Femur (tissue), 1 donor: ENCODE measurements around the gene KCNAB1.
A peak's percentile ranks its signal among the peaks of the same experiment; 100 is the strongest.

Source experiments
- DNase-seq: peaks from one replicate; pipeline ENCODE4 v3.0.0-alpha.2; 2017

KCNAB1 gene

GRCh38 chr3:156140001-156140595 lies 19.7 kb downstream of the KCNAB1 start:
- DNase-seq: no peak

DNA sequence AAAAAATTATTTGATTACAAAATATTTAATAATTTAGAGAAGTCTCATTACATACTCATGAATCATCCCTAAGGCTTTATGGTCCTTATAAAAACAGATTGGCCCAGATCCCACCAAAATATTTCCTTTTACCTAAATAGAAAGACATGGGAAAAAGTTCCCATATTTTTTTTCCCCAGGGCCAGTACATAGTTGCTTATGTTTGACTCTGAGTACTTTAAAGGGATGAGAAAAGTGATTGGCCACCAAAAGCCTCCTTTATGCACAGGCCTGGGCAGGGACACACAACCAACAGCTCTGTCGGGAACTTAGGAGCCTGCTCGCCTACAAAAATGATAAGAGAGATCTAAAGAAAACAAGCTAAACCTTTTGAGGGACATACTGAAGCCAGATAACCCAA lies 22.3 kb downstream of the KCNAB1 start:
- no peak for DNase-seq

GRCh38 chr3:156143136-156143535 lies 22.8 kb downstream of the KCNAB1 start:
- no peak for DNase-seq

- DNase-seq: no peak
Measured at GRCh38 chr3:156144060-156144459, 23.7 kb downstream of the KCNAB1 start.

DNA sequence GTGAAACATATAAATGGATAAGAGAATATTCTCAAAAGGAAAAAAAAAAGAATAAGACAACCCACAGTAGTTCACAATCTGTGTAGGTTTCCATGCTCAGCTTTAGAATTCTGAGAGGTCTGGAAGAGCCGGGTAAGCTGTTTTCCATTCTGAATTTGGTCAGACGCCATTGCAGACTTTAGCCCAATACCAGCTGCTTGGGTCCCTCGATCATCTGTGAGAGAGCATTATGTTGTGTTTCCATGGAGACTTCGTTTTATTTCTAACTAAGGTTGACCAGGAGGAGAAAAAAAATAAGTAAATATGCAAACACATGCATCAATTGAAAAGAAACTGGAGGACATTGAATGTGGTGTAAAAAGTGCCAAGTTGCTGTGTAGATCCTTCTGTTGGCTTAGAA lies 25.5 kb downstream of the KCNAB1 start:
- peak; percentile 62 for DNase-seq

DNA sequence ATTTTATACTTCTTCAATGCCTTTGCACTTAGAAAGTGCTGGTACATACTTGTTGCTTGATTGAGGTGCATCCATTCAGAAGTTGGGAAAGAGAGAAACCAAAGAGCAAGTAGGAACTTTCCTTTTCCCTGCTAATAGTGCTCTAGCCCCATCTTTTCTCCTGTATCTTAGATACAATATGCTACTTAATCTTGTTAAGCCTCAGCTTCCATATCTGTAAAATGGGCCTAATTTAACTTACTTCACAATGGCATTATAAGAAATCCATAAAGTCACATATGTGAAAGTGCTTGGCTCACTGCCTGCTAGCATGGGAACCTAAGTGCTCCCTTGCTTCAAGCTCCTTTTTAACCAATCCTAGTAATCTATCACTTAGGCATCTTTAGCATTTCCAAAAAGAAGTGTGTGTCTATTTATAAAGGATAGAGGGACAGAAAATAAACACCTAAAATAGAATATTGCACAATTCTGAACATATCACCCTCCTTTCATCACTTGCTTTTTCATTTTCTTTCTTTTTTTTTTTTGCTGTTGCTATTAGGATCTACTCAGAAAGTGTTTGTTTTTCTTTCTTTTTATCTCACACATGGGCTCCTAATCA lies 28.1 kb downstream of the KCNAB1 start:
- no peak for DNase-seq

- no peak for DNase-seq
Measured at GRCh38 chr3:156148946-156149381, 28.6 kb downstream of the KCNAB1 start.

- no peak for DNase-seq
Measured at GRCh38 chr3:156149876-156150275, 29.5 kb downstream of the KCNAB1 start.

GRCh38 chr3:156150434-156151066 lies 30.2 kb downstream of the KCNAB1 start:
- DNase-seq: peak; percentile 65

- DNase-seq: peak; percentile 78
Measured at GRCh38 chr3:156151824-156152428, 31.5 kb downstream of the KCNAB1 start.

DNA sequence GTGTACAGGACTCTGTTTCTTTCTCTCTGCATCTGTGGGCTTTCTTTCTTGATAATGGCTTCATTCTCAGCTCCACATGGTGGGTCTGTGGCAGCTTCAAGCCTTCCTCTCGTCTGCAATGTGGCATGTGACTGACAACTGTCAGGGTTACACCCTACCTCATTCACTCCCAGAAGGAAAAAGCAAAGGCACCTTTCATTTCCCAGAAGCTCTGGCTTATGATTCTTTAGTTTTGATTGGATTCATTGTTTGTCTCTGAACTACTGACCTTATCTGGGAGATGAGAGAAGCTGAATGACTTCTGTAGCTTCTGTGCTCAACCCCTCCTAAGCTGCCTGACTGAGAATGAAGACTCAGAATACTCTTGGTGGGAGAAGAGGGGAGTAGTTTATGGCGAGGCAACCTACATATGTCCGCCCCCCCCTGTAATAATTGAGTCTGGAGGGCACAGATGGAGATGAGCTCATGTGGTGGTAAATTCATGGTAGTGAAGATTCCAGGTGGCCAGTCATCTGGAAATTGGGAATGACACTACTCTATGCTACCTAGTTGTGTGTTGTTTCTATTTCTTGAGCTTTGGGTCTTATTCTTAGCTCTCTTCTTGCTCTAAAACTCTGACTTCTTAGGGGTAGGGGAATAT lies 38.4 kb downstream of the KCNAB1 start:
- DNase-seq: no peak

DNA sequence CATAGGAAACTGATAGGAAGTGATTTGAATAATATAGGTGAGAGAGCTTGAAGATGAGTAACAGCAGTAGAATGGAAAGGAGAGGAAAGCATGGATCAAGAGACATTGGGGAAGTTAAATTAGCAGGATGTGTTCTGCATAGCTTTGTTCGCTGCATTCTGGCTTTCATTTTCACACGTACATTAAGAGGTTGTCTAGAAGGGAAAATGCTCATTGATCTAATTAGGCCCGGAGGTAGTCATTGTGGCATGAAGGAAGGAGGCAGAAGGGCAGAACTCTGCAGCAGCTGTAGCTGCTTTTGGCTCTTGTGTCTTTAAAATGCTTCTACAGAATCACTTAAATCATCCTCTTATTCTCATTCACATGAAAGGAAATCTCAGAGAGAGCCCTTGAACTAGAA lies 40.3 kb downstream of the KCNAB1 start:
- DNase-seq: no peak

DNA sequence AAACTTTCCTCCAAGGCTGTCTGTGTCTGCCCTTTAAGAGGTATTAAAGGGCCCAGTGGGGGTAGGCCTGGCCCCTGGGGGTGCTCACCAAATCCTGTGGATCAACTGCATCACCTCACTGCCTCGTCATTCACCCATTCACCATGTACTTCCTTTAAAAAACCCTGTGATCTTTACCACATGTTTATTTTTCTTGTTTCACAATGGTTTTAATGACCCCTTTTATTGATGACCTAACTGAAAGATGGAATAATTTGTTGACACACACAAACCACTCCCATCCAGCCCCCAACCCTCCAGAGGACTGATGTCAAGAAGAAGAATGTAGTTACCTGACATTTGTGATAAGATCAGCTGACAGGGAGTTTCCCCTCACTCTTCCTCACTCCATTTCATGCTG lies 40.8 kb downstream of the KCNAB1 start:
- no peak for DNase-seq

GRCh38 chr3:156163848-156164247 lies 43.5 kb downstream of the KCNAB1 start:
- no peak for DNase-seq

GRCh38 chr3:156166808-156167207 lies 46.4 kb downstream of the KCNAB1 start:
- DNase-seq: no peak

- no peak for DNase-seq
Measured at GRCh38 chr3:156170571-156170970, 50.2 kb downstream of the KCNAB1 start.

GRCh38 chr3:156171281-156172267 lies 51.2 kb downstream of the KCNAB1 start:
- DNase-seq: no peak

DNA sequence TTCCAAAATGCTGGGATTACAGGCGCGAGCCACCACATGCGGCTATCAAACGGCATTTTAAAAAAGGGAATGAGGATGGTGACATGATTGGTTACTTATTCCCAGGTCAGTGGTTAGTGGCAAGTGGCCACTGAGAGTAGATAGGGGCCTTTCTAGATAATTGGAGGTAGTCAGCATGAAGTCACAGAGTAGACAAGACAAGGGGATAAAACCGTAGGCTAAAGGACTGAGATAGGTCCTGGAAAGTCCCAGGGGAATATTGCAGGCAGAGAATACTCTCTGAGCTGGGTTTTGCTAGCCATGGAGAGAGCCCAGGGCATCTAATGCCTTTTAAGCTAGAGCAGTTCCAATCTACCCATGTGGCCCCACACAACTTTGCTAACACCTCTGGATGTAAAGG lies 52.2 kb downstream of the KCNAB1 start:
- DNase-seq: no peak

GRCh38 chr3:156174229-156174847 lies 54.0 kb downstream of the KCNAB1 start:
- DNase-seq: no peak

DNA sequence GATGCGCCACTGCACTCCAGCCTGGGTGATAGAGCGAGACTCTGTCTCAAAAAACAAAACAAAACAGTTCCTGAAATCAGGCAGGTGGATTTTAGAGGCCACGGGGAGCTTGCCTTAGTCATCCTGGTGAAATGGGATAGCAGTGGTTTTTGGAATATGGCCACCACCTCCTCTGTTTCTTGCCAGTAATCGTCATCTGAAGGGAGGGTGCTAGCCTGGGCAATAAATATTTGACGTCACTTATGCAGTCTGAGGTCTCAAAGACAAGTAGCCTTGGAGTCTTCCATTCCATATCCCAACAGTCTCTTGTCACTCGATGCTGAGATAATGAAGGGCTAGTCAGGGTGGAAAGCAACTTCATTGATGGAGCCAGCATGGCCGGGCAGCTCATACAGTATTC lies 55.2 kb downstream of the KCNAB1 start:
- no peak for DNase-seq

DNA sequence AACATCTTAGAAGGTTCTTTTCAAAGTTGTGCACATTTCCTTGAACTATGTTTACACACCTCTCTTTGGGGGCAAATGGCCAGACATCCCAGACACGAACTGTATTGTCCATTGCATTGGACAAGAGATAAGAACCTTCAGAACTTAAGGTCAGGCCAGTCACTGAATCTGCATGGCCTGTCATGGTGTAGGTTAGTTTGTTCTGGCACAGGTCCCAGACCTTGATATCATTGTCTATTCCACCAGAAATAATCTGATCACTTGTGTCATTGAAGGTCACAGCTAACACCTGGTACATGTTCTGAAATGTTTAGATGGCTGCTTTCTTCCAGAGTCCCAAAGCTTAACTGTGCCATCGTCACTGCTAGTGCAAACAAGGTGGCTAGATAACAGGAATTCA lies 55.7 kb downstream of the KCNAB1 start:
- DNase-seq: no peak
